Stimulated activated CD4-positive, alpha-beta T cell treated with anti-CD3 and anti-CD28 coated beads, Interleukin-12 subunit alpha, Interleukin-12 subunit beta, amount 100 ng/mL, for 24 hours (primary cell): Measurements from ENCODE around the gene PTBP2.

Source experiments
- DNase-seq, 2 experiments: peaks; one replicate each; pipeline ENCODE4 v3.0.0-alpha.2; 2020; ENCODE audit warnings: low read depth in 2 of 2

PTBP2 gene

GRCh38 chr1:96820671-96821070, 99.1 kb downstream of the PTBP2 start:
- no peak for DNase-seq

- no peak for DNase-seq
Observed at GRCh38 chr1:96825231-96825630, 103.6 kb downstream of the PTBP2 start.

- no peak for DNase-seq
Observed at GRCh38 chr1:96825950-96826576, 104.5 kb downstream of the PTBP2 start.

GRCh38 chr1:96833376-96833775, 111.8 kb downstream of the PTBP2 start:
- no peak for DNase-seq

GRCh38 chr1:96834986-96835385, 113.4 kb downstream of the PTBP2 start:
- no peak for DNase-seq

GRCh38 chr1:96837057-96837780, 115.6 kb downstream of the PTBP2 start:
- no peak for DNase-seq

GRCh38 chr1:96837781-96838216, 116.2 kb downstream of the PTBP2 start:
- DNase-seq, result no peak

- no peak for DNase-seq
Observed at GRCh38 chr1:96840396-96840795, 118.8 kb downstream of the PTBP2 start.

GRCh38 chr1:96842215-96842614, 120.6 kb downstream of the PTBP2 start:
- DNase-seq, result no peak

GRCh38 chr1:96843196-96843595, 121.6 kb downstream of the PTBP2 start:
- no peak for DNase-seq

GRCh38 chr1:96843601-96844000, 122.0 kb downstream of the PTBP2 start:
- no peak for DNase-seq

- DNase-seq, result peak in 1 of 2 experiments; percentile 7
Observed at GRCh38 chr1:96845464-96845863, 123.9 kb downstream of the PTBP2 start.

GRCh38 chr1:96861836-96862235, 140.3 kb downstream of the PTBP2 start:
- no peak for DNase-seq

GRCh38 chr1:96863449-96863848, 141.9 kb downstream of the PTBP2 start:
- no peak for DNase-seq
